ENCODE measurements around the gene PSG4.
"Not testable (repeated sequence)": the region's sequence is repeated elsewhere in the genome, so short reads cannot be mapped to it uniquely, and the experiment has no call there.

The PSG4 gene

GRCh38 chr19:43201891-43202290, 3.5 kb downstream of the PSG4 start:
- DNase-seq; intact Hi-C loops (cut with DNase I): not testable (repeated sequence)

- intact Hi-C loops (cut with DNase I); DNase-seq: not testable (repeated sequence)
Observed at GRCh38 chr19:43201337-43201801, 4.1 kb downstream of the PSG4 start.

GRCh38 chr19:43198686-43199419, 6.6 kb downstream of the PSG4 start:
- intact Hi-C loops (cut with DNase I); DNase-seq: not testable (repeated sequence)

GRCh38 chr19:43197666-43198397, 7.6 kb downstream of the PSG4 start:
- DNase-seq; intact Hi-C loops (cut with DNase I): not testable (repeated sequence)

- DNase-seq; intact Hi-C loops (cut with DNase I): not testable (repeated sequence)
Observed at GRCh38 chr19:43194397-43194796, 11.0 kb downstream of the PSG4 start.

- intact Hi-C loops (cut with DNase I); DNase-seq: not testable (repeated sequence)
Observed at GRCh38 chr19:43192381-43193155, 12.9 kb downstream of the PSG4 start.

- DNase-seq; intact Hi-C loops (cut with DNase I): not testable (repeated sequence)
Observed at GRCh38 chr19:43188092-43188491, 17.3 kb downstream of the PSG4 start.

GRCh38 chr19:43186311-43186935, 19.0 kb downstream of the PSG4 start, which contains the start of gene PSG5:
Gene PSG5, minus strand, starts transcription at chr19:43186536. Its CDS starts 131 bp downstream, at chr19:43186405.
- DNase-seq; intact Hi-C loops (cut with DNase I): not testable (repeated sequence)

- intact Hi-C loops (cut with DNase I): not testable (repeated sequence)
- DNase-seq: peak in 1 of 42 donors; percentile 9
Observed at GRCh38 chr19:43181869-43182771, 23.3 kb downstream of the PSG4 start.

GRCh38 chr19:43179569-43180147, 25.8 kb downstream of the PSG4 start:
- DNase-seq; intact Hi-C loops (cut with DNase I): not testable (repeated sequence)

- intact Hi-C loops (cut with DNase I); DNase-seq: not testable (repeated sequence)
Observed at GRCh38 chr19:43178577-43178976, 26.9 kb downstream of the PSG4 start.

GRCh38 chr19:43165906-43166305, 39.5 kb downstream of the PSG4 start:
- intact Hi-C loops (cut with DNase I): not testable (repeated sequence)

GRCh38 chr19:43163135-43163534, 42.3 kb downstream of the PSG4 start:
- intact Hi-C loops (cut with DNase I); DNase-seq: not testable (repeated sequence)

More at GRCh38 chr19:43165906-43166305, 39.5 kb downstream of the PSG4 start:
- DNase-seq: not testable (repeated sequence)

GRCh38 chr19:43162261-43162660, 43.2 kb downstream of the PSG4 start:
- intact Hi-C loops (cut with DNase I); DNase-seq: not testable (repeated sequence)

GRCh38 chr19:43152214-43152613, 53.2 kb downstream of the PSG4 start:
- no peak for DNase-seq
- intact Hi-C loops (cut with DNase I): no loop called here

GRCh38 chr19:43149788-43150187, 55.6 kb downstream of the PSG4 start:
- DNase-seq; intact Hi-C loops (cut with DNase I): not testable (repeated sequence)

- intact Hi-C loops (cut with DNase I): no loop called here
Observed at GRCh38 chr19:43148233-43148632, 57.2 kb downstream of the PSG4 start.

More at GRCh38 chr19:43148233-43148632, 57.2 kb downstream of the PSG4 start:
- DNase-seq: no peak

Data from head of caudate nucleus (tissue), 42 donors.